Measurements from ENCODE around the gene DBF4B. TPM values are rescaled to one million over a fixed set of nuclear protein-coding genes. Genes with fewer than 3 reads are reported as not detected.
"Not testable (repeated sequence)": the region's sequence is repeated elsewhere in the genome, so short reads cannot be mapped to it uniquely, and the experiment has no call there.

The DBF4B gene
- polyA plus RNA-seq, 6 donors from 2014 or later: 0.40 to 1.7 (median 0.79) TPM

GRCh38 chr17:44745301-44745700 lies 36.8 kb downstream of the DBF4B start:
- peak overlapping the region in 1 of 6 donors; percentile 14 for H3K27ac Mint-ChIP-seq
- ATAC-seq (ENCODE audit: low read depth in 2 of 2) (no peak), DNase-seq (no peak)
- H3K36me3 Mint-ChIP-seq: no peaks in the 10 kb centered on the region
- no peak overlapping the region for H3K4me3 Mint-ChIP-seq
- H3K27me3 Mint-ChIP-seq: no peaks in the 10 kb centered on the region
- H3K4me1 Mint-ChIP-seq: peaks cover 0 to 2% (median 0%) of the 10 kb centered on the region in 3 donors
- H3K9me3 Mint-ChIP-seq: peaks cover 0 to 1% (median 0%) of the 10 kb centered on the region in 7 donors

GRCh38 chr17:44745738-44746137 lies 37.3 kb downstream of the DBF4B start:
- H3K36me3 Mint-ChIP-seq; H3K4me3 Mint-ChIP-seq; ATAC-seq (ENCODE audit: low read depth in 2 of 2); H3K27me3 Mint-ChIP-seq; DNase-seq; H3K9me3 Mint-ChIP-seq; H3K4me1 Mint-ChIP-seq; H3K27ac Mint-ChIP-seq: not testable (repeated sequence)

- DNase-seq (no peak), ATAC-seq (ENCODE audit: low read depth in 2 of 2) (no peak)
- Mint-ChIP-seq H3K4me3 (no peak overlapping the region), H3K27ac (peak overlapping the region in 1 of 6 donors; percentile 26), H3K27me3 (no peaks in the 10 kb centered on the region), H3K9me3 (peaks cover 0 to 1% (median 0%) of the 10 kb centered on the region in 7 donors), H3K4me1 (peaks cover 0 to 2% (median 0%) of the 10 kb centered on the region in 3 donors), H3K36me3 (peaks cover 0 to 5% of the 10 kb centered on the region in 2 donors)
These were observed 39.1 kb downstream of the DBF4B start for GRCh38 chr17:44747566-44747965.

- H3K36me3 Mint-ChIP-seq: peaks cover 0 to 5% of the 10 kb centered on the region in 2 donors
- ATAC-seq (ENCODE audit: low read depth in 2 of 2): no peak
- peaks cover 0 to 3% (median 0%) of the 10 kb centered on the region in 7 donors for H3K9me3 Mint-ChIP-seq
- no peak for DNase-seq
- no peak overlapping the region for H3K27ac Mint-ChIP-seq
- peaks cover 0 to 6% (median 5%) of the 10 kb centered on the region in 3 donors for H3K27me3 Mint-ChIP-seq
- peaks cover 0 to 2% (median 0%) of the 10 kb centered on the region in 3 donors for H3K4me1 Mint-ChIP-seq
- no peak overlapping the region for H3K4me3 Mint-ChIP-seq
These were observed 40.9 kb downstream of the DBF4B start for GRCh38 chr17:44749076-44749979.

- peaks cover 0 to 2% (median 0%) of the 10 kb centered on the region in 3 donors for H3K4me1 Mint-ChIP-seq
- no peak overlapping the region for H3K4me3 Mint-ChIP-seq
- H3K27me3 Mint-ChIP-seq: peaks cover 0 to 7% (median 6%) of the 10 kb centered on the region in 3 donors
- peak overlapping the region in 1 of 6 donors; percentile 63 for H3K27ac Mint-ChIP-seq
- DNase-seq (no peak), ATAC-seq (ENCODE audit: low read depth in 2 of 2) (no peak)
- peaks cover 0 to 5% of the 10 kb centered on the region in 2 donors for H3K36me3 Mint-ChIP-seq
- H3K9me3 Mint-ChIP-seq: peaks cover 0 to 3% (median 0%) of the 10 kb centered on the region in 7 donors
These were observed 41.5 kb downstream of the DBF4B start for GRCh38 chr17:44749980-44750318.

- ATAC-seq (ENCODE audit: low read depth in 2 of 2): no peak
- Mint-ChIP-seq H3K4me3 (peak overlapping the region in 1 of 8 donors; percentile 22), H3K36me3 (peaks cover 0 to 5% of the 10 kb centered on the region in 2 donors), H3K4me1 (peaks cover 0 to 2% (median 0%) of the 10 kb centered on the region in 3 donors), H3K27ac (peak overlapping the region in 1 of 6 donors; percentile 94), H3K9me3 (peaks cover 0 to 3% (median 0%) of the 10 kb centered on the region in 7 donors), H3K27me3 (peaks cover 0 to 7% (median 6%) of the 10 kb centered on the region in 3 donors)
- DNase-seq: no peak
These were observed 42.9 kb downstream of the DBF4B start for GRCh38 chr17:44751331-44751730.

GRCh38 chr17:44751806-44752205 lies 43.3 kb downstream of the DBF4B start:
- peak overlapping the region in 1 of 6 donors; percentile 3 for H3K27ac Mint-ChIP-seq

GRCh38 chr17:44752953-44753861 lies 44.7 kb downstream of the DBF4B start:
- H3K27me3 Mint-ChIP-seq: peaks cover 5 to 21% (median 19%) of the 10 kb centered on the region in 3 donors
- peaks cover 4 to 6% (median 5%) of the 10 kb centered on the region in 3 donors for H3K4me1 Mint-ChIP-seq
- H3K27ac Mint-ChIP-seq: no peak overlapping the region
- peaks cover 0 to 5% of the 10 kb centered on the region in 2 donors for H3K36me3 Mint-ChIP-seq
- ATAC-seq (ENCODE audit: low read depth in 2 of 2): no peak
- H3K9me3 Mint-ChIP-seq: peaks cover 0 to 3% (median 0%) of the 10 kb centered on the region in 7 donors
- H3K4me3 Mint-ChIP-seq: no peak overlapping the region
- no peak for DNase-seq

More at GRCh38 chr17:44751806-44752205, 43.3 kb downstream of the DBF4B start:
- Mint-ChIP-seq H3K9me3 (peaks cover 0 to 3% (median 0%) of the 10 kb centered on the region in 7 donors), H3K4me1 (peaks cover 0 to 2% (median 0%) of the 10 kb centered on the region in 3 donors), H3K4me3 (no peak overlapping the region), H3K36me3 (peaks cover 0 to 5% of the 10 kb centered on the region in 2 donors), H3K27me3 (peaks cover 0 to 7% (median 6%) of the 10 kb centered on the region in 3 donors)
- ATAC-seq (ENCODE audit: low read depth in 2 of 2) (no peak), DNase-seq (no peak)

GRCh38 chr17:44754276-44754675 lies 45.8 kb downstream of the DBF4B start:
- H3K27me3 Mint-ChIP-seq: peaks cover 5 to 23% (median 21%) of the 10 kb centered on the region in 3 donors
- ATAC-seq (ENCODE audit: low read depth in 2 of 2) (no peak), DNase-seq (no peak)
- peak overlapping the region in 1 of 6 donors; percentile 29 for H3K27ac Mint-ChIP-seq
- H3K9me3 Mint-ChIP-seq: peaks cover 0 to 3% (median 0%) of the 10 kb centered on the region in 7 donors
- H3K4me3 Mint-ChIP-seq: no peak overlapping the region
- peaks cover 0 to 5% of the 10 kb centered on the region in 2 donors for H3K36me3 Mint-ChIP-seq
- H3K4me1 Mint-ChIP-seq: peaks cover 4 to 7% (median 4%) of the 10 kb centered on the region in 3 donors

- H3K27ac Mint-ChIP-seq; H3K4me1 Mint-ChIP-seq; H3K36me3 Mint-ChIP-seq; ATAC-seq (ENCODE audit: low read depth in 2 of 2); H3K4me3 Mint-ChIP-seq; DNase-seq; H3K9me3 Mint-ChIP-seq: not testable (repeated sequence)
- H3K27me3 Mint-ChIP-seq: peaks cover 5 to 24% (median 23%) of the 10 kb centered on the region in 3 donors
These were observed 46.7 kb downstream of the DBF4B start for GRCh38 chr17:44755180-44755579.

GRCh38 chr17:44757045-44757917 lies 48.8 kb downstream of the DBF4B start:
- Mint-ChIP-seq H3K27me3 (peaks cover 15 to 44% (median 39%) of the 10 kb centered on the region in 3 donors), H3K27ac (no peak overlapping the region), H3K4me1 (peaks cover 4 to 7% (median 4%) of the 10 kb centered on the region in 3 donors), H3K36me3 (no peaks in the 10 kb centered on the region), H3K9me3 (peaks cover 0 to 3% (median 0%) of the 10 kb centered on the region in 7 donors), H3K4me3 (peak overlapping the region in 4 of 8 donors; percentile 30 to 74 (median 56))
- ATAC-seq (ENCODE audit: low read depth in 2 of 2): no peak
- DNase-seq: no peak

- Mint-ChIP-seq H3K4me1 (peaks cover 4 to 7% (median 4%) of the 10 kb centered on the region in 3 donors), H3K27me3 (peaks cover 15 to 50% (median 39%) of the 10 kb centered on the region in 3 donors), H3K27ac (peak overlapping the region in 1 of 6 donors; percentile 36), H3K9me3 (peaks cover 0 to 3% (median 0%) of the 10 kb centered on the region in 7 donors), H3K4me3 (peak overlapping the region; percentile 30 to 80 (median 72)), H3K36me3 (no peaks in the 10 kb centered on the region)
- DNase-seq (no peak), ATAC-seq (ENCODE audit: low read depth in 2 of 2) (no peak)
These were observed 49.5 kb downstream of the DBF4B start for GRCh38 chr17:44757918-44758413.

Data from naive B cell (primary cell).